Skeletal muscle tissue (tissue), 4 donors: ENCODE results near the gene OPA1. TPM values are rescaled to one million over a fixed set of nuclear protein-coding genes. Genes with fewer than 3 reads are reported as not detected.
"Not testable (repeated sequence)": the region's sequence is repeated elsewhere in the genome, so short reads cannot be mapped to it uniquely, and the experiment has no call there.

Source experiments
- H3K27ac ChIP-seq: one replicate; pipeline ENCODE4 v1.7.0; 2013; ENCODE audit warnings: mild to moderate bottlenecking, low read depth, low read length, inconsistent platforms
- H3K27me3 ChIP-seq, 3 donors: one replicate each; pipeline ENCODE4 v1.7.0; 2013; ENCODE audit warnings: low read length in 3 of 3; ENCODE audit not compliant: control insufficient read depth in 3 of 3, insufficient read depth in 3 of 3
- H3K36me3 ChIP-seq, 3 donors: one replicate each; pipeline ENCODE4 v1.7.0; 2013; ENCODE audit warnings: low read length in 3 of 3; ENCODE audit not compliant: control insufficient read depth in 3 of 3, insufficient read depth in 3 of 3
- H3K4me1 ChIP-seq, 3 donors: one replicate each; pipeline ENCODE4 v1.7.0; 2013; ENCODE audit warnings: low read length in 3 of 3, mild to moderate bottlenecking in 3 of 3; ENCODE audit not compliant: control insufficient read depth in 3 of 3, insufficient read depth in 3 of 3
- H3K4me3 ChIP-seq, 3 donors: one replicate each; pipeline ENCODE4 v1.7.0; 2013; ENCODE audit warnings: low read length in 3 of 3
- H3K9ac ChIP-seq, 3 donors: one replicate each; pipeline ENCODE4 v1.7.0; 2013; ENCODE audit warnings: low read length in 3 of 3, mild to moderate bottlenecking in 3 of 3, moderate library complexity in 2 of 3, low read depth in 1 of 3
- H3K9me3 ChIP-seq, 3 donors: one replicate each; pipeline ENCODE4 v1.7.0; 2013; ENCODE audit warnings: low read length in 3 of 3; ENCODE audit not compliant: control insufficient read depth in 3 of 3
- total RNA-seq: library from RNA; depleted of rRNA; stranded (reverse); fragments of >200 nt; gene quantifications from one replicate; pipeline ENCODE4 v1.2.3, GENCODE V29; 2014
- donor health status: Osteomylitis.

OPA1 gene
- total RNA-seq, 1 donor from 2014 or later, result 38.1 TPM

GRCh38 chr3:193606892-193607291 lies 13.9 kb downstream of the OPA1 start:
- not testable (repeated sequence) for H3K9ac ChIP-seq, H3K4me3 ChIP-seq, H3K4me1 ChIP-seq, H3K27me3 ChIP-seq, H3K9me3 ChIP-seq, H3K36me3 ChIP-seq, H3K27ac ChIP-seq

DNA sequence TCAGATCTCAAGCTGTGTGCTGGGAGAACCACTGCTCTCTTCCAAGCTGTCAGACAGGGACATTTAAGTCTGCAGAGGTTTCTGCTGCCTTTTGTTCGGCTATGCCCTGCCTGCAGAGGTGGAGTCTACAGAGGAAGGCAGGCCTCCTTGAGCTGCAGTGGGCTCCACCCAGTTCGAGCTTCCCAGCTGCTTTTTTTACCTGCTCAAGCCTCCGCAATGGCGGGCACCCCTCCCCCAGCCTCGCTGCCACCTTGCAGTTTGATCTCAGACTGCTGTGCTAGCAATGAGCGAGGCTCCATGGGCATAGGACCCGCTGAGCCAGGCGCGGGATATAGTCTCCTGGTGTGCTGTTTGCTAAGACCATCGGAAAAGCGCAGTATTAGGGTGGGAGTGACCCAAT lies 17.5 kb downstream of the OPA1 start:
- H3K9me3 ChIP-seq, H3K27ac ChIP-seq, H3K4me1 ChIP-seq, H3K4me3 ChIP-seq, H3K36me3 ChIP-seq, H3K9ac ChIP-seq, H3K27me3 ChIP-seq: not testable (repeated sequence)

GRCh38 chr3:193614430-193614829 lies 21.4 kb downstream of the OPA1 start:
- Histone ChIP-seq H3K9ac (no peak overlapping the region), H3K36me3 (peaks cover 6 to 26% (median 23%) of the 10 kb centered on the region in 3 donors), H3K9me3 (peaks cover 0 to 4% (median 2%) of the 10 kb centered on the region in 3 donors), H3K27me3 (no peaks in the 10 kb centered on the region), H3K4me3 (no peak overlapping the region), H3K4me1 (no peaks in the 10 kb centered on the region), H3K27ac (no peak overlapping the region)

- Histone ChIP-seq H3K27ac (no peak overlapping the region), H3K4me3 (no peak overlapping the region), H3K27me3 (no peaks in the 10 kb centered on the region), H3K9ac (no peak overlapping the region), H3K36me3 (peaks cover 9 to 29% (median 25%) of the 10 kb centered on the region in 3 donors), H3K9me3 (peaks cover 0 to 4% (median 0%) of the 10 kb centered on the region in 3 donors), H3K4me1 (no peaks in the 10 kb centered on the region)
Observed at GRCh38 chr3:193617628-193618027, 24.6 kb downstream of the OPA1 start.

- Histone ChIP-seq H3K27ac (no peak overlapping the region), H3K4me1 (no peaks in the 10 kb centered on the region), H3K36me3 (peaks cover 9 to 27% (median 24%) of the 10 kb centered on the region in 3 donors), H3K27me3 (no peaks in the 10 kb centered on the region), H3K9me3 (no peaks in the 10 kb centered on the region), H3K4me3 (no peak overlapping the region), H3K9ac (no peak overlapping the region)
Observed at GRCh38 chr3:193620057-193620456, 27.0 kb downstream of the OPA1 start.

GRCh38 chr3:193620650-193621049 lies 27.6 kb downstream of the OPA1 start:
- Histone ChIP-seq H3K27ac (no peak overlapping the region), H3K9me3 (no peaks in the 10 kb centered on the region), H3K9ac (no peak overlapping the region), H3K4me3 (no peak overlapping the region), H3K36me3 (peaks cover 9 to 22% (median 21%) of the 10 kb centered on the region in 3 donors), H3K4me1 (no peaks in the 10 kb centered on the region), H3K27me3 (no peaks in the 10 kb centered on the region)

- Histone ChIP-seq H3K36me3 (peaks cover 9 to 21% (median 21%) of the 10 kb centered on the region in 3 donors), H3K4me3 (no peak overlapping the region), H3K27ac (no peak overlapping the region), H3K9ac (no peak overlapping the region), H3K27me3 (no peaks in the 10 kb centered on the region), H3K9me3 (no peaks in the 10 kb centered on the region), H3K4me1 (no peaks in the 10 kb centered on the region)
Observed at GRCh38 chr3:193621127-193621526, 28.1 kb downstream of the OPA1 start.

DNA sequence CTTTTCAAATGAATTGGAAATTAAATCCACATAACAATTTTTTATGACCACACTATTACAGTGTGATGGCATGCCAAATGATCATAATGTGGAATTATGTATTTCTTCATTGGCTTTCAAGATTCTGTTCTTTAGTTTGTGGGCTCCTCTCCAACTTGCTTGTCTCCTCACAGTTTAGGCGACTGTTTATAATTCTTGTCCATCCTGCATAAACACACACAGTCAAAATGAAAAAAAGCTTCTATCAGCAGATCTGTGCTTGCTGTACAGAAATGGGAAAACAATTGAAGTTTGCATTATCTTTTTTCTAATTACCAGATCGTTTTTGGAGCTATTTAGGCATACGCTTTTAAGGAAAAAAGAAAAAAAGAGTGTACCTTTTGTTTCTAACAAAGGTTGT lies 37.0 kb downstream of the OPA1 start:
- H3K36me3 ChIP-seq, result peaks cover 3 to 13% (median 4%) of the 10 kb centered on the region in 3 donors
- no peaks in the 10 kb centered on the region for H3K4me1 ChIP-seq
- no peak overlapping the region for H3K9ac ChIP-seq
- no peak overlapping the region for H3K27ac ChIP-seq
- H3K4me3 ChIP-seq, result no peak overlapping the region
- no peaks in the 10 kb centered on the region for H3K27me3 ChIP-seq
- no peaks in the 10 kb centered on the region for H3K9me3 ChIP-seq

DNA sequence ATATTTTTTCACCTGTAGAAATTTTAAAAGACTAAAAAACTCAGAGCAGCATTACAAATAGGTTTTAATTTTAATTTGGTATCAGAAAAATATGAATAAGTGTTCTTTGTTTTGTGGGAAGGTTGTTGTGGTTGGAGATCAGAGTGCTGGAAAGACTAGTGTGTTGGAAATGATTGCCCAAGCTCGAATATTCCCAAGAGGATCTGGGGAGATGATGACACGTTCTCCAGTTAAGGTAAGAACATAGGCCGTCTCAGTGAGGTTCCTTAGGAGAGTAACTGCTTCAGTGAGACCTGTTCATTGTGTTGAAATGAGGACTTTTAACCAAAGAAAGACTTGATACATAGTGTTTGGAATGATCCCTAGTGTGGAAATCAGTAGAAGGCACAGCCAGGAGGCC lies 44.8 kb downstream of the OPA1 start:
- Histone ChIP-seq H3K9me3 (no peaks in the 10 kb centered on the region), H3K9ac (no peak overlapping the region), H3K27me3 (no peaks in the 10 kb centered on the region), H3K4me3 (no peak overlapping the region), H3K27ac (no peak overlapping the region), H3K4me1 (no peaks in the 10 kb centered on the region), H3K36me3 (peaks cover 11 to 40% (median 17%) of the 10 kb centered on the region in 3 donors)

DNA sequence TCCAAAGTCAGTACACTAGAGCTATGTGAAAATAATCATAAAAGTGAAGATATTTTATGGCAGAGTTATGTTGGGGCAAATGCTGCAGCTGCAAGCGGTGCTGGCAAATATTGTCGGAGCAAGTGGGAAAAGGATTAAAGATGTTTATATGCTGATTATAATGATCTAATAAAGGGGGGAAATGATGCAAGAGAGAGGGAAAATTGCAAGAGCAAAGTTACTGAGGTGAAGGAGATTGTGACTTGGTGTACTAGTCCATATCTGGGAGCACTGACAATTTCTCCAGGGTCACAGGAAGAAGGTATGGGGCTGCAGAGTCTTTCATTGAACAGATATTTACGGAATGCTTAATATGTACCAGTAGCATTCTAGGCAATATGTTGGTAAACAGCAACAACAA lies 45.8 kb downstream of the OPA1 start:
- H3K4me1 ChIP-seq, result no peaks in the 10 kb centered on the region

More for the DNA sequence above, 45.8 kb downstream of the OPA1 start:
- Histone ChIP-seq H3K4me3 (no peak overlapping the region), H3K9me3 (no peaks in the 10 kb centered on the region), H3K27ac (no peak overlapping the region), H3K36me3 (peaks cover 12 to 43% (median 21%) of the 10 kb centered on the region in 3 donors), H3K27me3 (no peaks in the 10 kb centered on the region), H3K9ac (no peak overlapping the region)
